IMR-90 (cell line): ENCODE data around the gene NFAT5. TPM values are rescaled to one million over a fixed set of nuclear protein-coding genes. Genes with fewer than 3 reads are reported as not detected.

ENCODE experiments used
- ATAC-seq: fragments of 200-7000 bp; cut with Tn5 transposase; 2 replicates; pipeline ENCODE4 v1.9.1; 2020; ENCODE audit warnings: low read depth, mild to moderate bottlenecking, moderate library complexity
- BruUV-seq: library from RNA; stranded (reverse); fragments of 400-500 nt; replicated peaks from 2 replicates; lab custom pipeline; 2021; lab: Mats Ljungman, UMichigan
- CTCF ChIA-PET: fragments of 300-600 bp; formaldehyde crosslinking; extraction: SDS; loops from one replicate; lab custom pipeline; 2021; ENCODE audit warnings: antibody characterized with exemption; lab: Yijun Ruan, JAX
- POLR2A ChIA-PET: fragments of 300-600 bp; sonication (Branson Sonifier 250); formaldehyde crosslinking; loops from one replicate; lab custom pipeline; 2022; ENCODE audit warnings: antibody characterized with exemption; ENCODE audit not compliant: unreplicated experiment; lab: Charles Lee
- DNase-seq: peaks from one replicate; pipeline ENCODE4 v3.0.0; 2013
- H2AFZ ChIP-seq: replicated peaks from 2 replicates; pipeline ENCODE3; 2013; ENCODE audit warnings: low read length, mild to moderate bottlenecking; ENCODE audit not compliant: poor library complexity
- H2AK5ac ChIP-seq: 2 replicates; pipeline ENCODE4 v1.6.1; 2013; ENCODE audit warnings: low read depth, low read length, inconsistent platforms
- H2AK9ac ChIP-seq: replicated peaks from 2 replicates; pipeline ENCODE3; 2013; ENCODE audit warnings: mild to moderate bottlenecking, low read depth, low read length, moderate library complexity; ENCODE audit not compliant: poor library complexity
- H2BK120ac ChIP-seq: 2 replicates; pipeline ENCODE4 v1.6.1; 2013; ENCODE audit warnings: low read depth, low read length, inconsistent platforms
- H2BK15ac ChIP-seq: 3 replicates; pipeline ENCODE4 v1.6.1; 2013; ENCODE audit warnings: low read depth, low read length, inconsistent platforms
- H2BK20ac ChIP-seq: 2 replicates; pipeline ENCODE4 v1.6.1; 2013; ENCODE audit warnings: low read depth, mild to moderate bottlenecking, inconsistent platforms, low read length, moderate library complexity
- H2BK5ac ChIP-seq: 2 replicates; pipeline ENCODE4 v1.6.1; 2013; ENCODE audit warnings: mild to moderate bottlenecking, low read depth, low read length, inconsistent platforms; ENCODE audit not compliant: poor library complexity, severe bottlenecking
- H3K14ac ChIP-seq: replicated peaks from 2 replicates; pipeline ENCODE4 v1.6.1; 2013; ENCODE audit warnings: low read depth, low read length, inconsistent platforms
- H3K18ac ChIP-seq: 2 replicates; pipeline ENCODE4 v1.6.1; 2013; ENCODE audit warnings: low read depth, low read length, control low read depth
- H3K23ac ChIP-seq: 2 replicates; pipeline ENCODE4 v1.6.1; 2013; ENCODE audit warnings: low read depth, low read length, inconsistent platforms
- H3K27ac ChIP-seq: 2 replicates; pipeline ENCODE4 v1.5.1; 2013; ENCODE audit warnings: mild to moderate bottlenecking, control low read depth, low read length; ENCODE audit not compliant: insufficient read depth
- H3K27me3 ChIP-seq: 2 replicates; pipeline ENCODE4 v1.6.1; 2013; ENCODE audit warnings: low read length; ENCODE audit not compliant: control insufficient read depth, insufficient read depth
- H3K36me3 ChIP-seq: 2 replicates; pipeline ENCODE4 v1.6.1; 2013; ENCODE audit warnings: low read length, mixed read lengths; ENCODE audit not compliant: control insufficient read depth, insufficient read depth
- H3K4ac ChIP-seq: 2 replicates; pipeline ENCODE4 v1.6.1; 2013; ENCODE audit warnings: low read depth, low read length, inconsistent platforms
- H3K4me1 ChIP-seq: 2 replicates; pipeline ENCODE4 v1.6.1; 2013; ENCODE audit warnings: low read length, mixed read lengths; ENCODE audit not compliant: control insufficient read depth, insufficient read depth
- H3K4me2 ChIP-seq: 2 replicates; pipeline ENCODE4 v1.6.1; 2013; ENCODE audit warnings: low read depth, mild to moderate bottlenecking, control low read depth, low read length, moderate library complexity
- H3K4me3 ChIP-seq: 2 replicates; pipeline ENCODE4 v1.5.1; 2013; ENCODE audit warnings: low read depth, mild to moderate bottlenecking, control low read depth, low read length, moderate library complexity; ENCODE audit not compliant: insufficient read depth
- H3K56ac ChIP-seq: 2 replicates; pipeline ENCODE4 v1.6.1; 2013; ENCODE audit warnings: low read length, inconsistent platforms; ENCODE audit not compliant: insufficient read depth; ENCODE audit errors: extremely low read depth
- H3K79me1 ChIP-seq, 2 experiments: 2 replicates each; pipeline ENCODE4 v1.6.1; 2013; ENCODE audit warnings: low read length in 2 of 2, inconsistent platforms in 1 of 2, low read depth in 1 of 2
- H3K9ac ChIP-seq: 2 replicates; pipeline ENCODE4 v1.6.1; 2013; ENCODE audit warnings: low read depth, low read length, control low read depth
- H3K9me1 ChIP-seq: 2 replicates; pipeline ENCODE4 v1.6.1; 2013; ENCODE audit warnings: low read length, inconsistent platforms; ENCODE audit not compliant: insufficient read depth
- H3K9me3 ChIP-seq: 2 replicates; pipeline ENCODE4 v1.6.1; 2013; ENCODE audit warnings: low read length; ENCODE audit not compliant: control insufficient read depth, insufficient read depth
- H4K20me1 ChIP-seq: 2 replicates; pipeline ENCODE4 v1.6.1; 2013; ENCODE audit warnings: low read length, inconsistent platforms; ENCODE audit not compliant: insufficient read depth
- H4K5ac ChIP-seq: 2 replicates; pipeline ENCODE4 v1.6.1; 2013; ENCODE audit warnings: mild to moderate bottlenecking, low read depth, low read length, control low read depth
- H4K8ac ChIP-seq, 2 experiments: 2 replicates each; pipeline ENCODE4 v1.6.1; 2013; ENCODE audit warnings: low read depth in 2 of 2, low read length in 2 of 2, control low read depth in 1 of 2, inconsistent platforms in 1 of 2
- H4K91ac ChIP-seq: 2 replicates; pipeline ENCODE4 v1.6.1; 2013; ENCODE audit warnings: low read depth, low read length, inconsistent platforms; ENCODE audit not compliant: insufficient read depth
- BHLHE40 ChIP-seq: fragments of 150-350 bp; IDR thresholded peaks from 2 replicates; pipeline ENCODE4 v1.6.1; 2016; ENCODE audit warnings: mild to moderate bottlenecking, low read depth, low read length
- CEBPB ChIP-seq: IDR thresholded peaks from 2 replicates; pipeline ENCODE4 v1.6.1; 2012; ENCODE audit warnings: low read depth, low read length, improper control_type of control experiment
- CHD1 ChIP-seq: IDR thresholded peaks from 2 replicates; pipeline ENCODE4 v1.6.1; 2012; ENCODE audit warnings: low read depth, low read length, improper control_type of control experiment
- CTCF ChIP-seq: conservative IDR thresholded peaks from 2 replicates; pipeline ENCODE4 v1.5.1; 2012; ENCODE audit warnings: mild to moderate bottlenecking, low read depth, low read length, improper control_type of control experiment
- FOS ChIP-seq: fragments of 150-350 bp; IDR thresholded peaks from 2 replicates; pipeline ENCODE4 v1.6.1; 2016; ENCODE audit warnings: low read depth, low read length
- MAFK ChIP-seq: IDR thresholded peaks from 2 replicates; pipeline ENCODE4 v1.6.1; 2012; ENCODE audit warnings: low read depth, low read length, improper control_type of control experiment
- MAZ ChIP-seq: IDR thresholded peaks from 2 replicates; pipeline ENCODE4 v1.6.1; 2012; ENCODE audit warnings: low read depth, mild to moderate bottlenecking, low read length, improper control_type of control experiment, moderate library complexity, borderline replicate concordance
- MXI1 ChIP-seq: IDR thresholded peaks from 2 replicates; pipeline ENCODE4 v1.6.1; 2012; ENCODE audit warnings: low read depth, mild to moderate bottlenecking, low read length, moderate library complexity, borderline replicate concordance
- NFE2L2 ChIP-seq: fragments of 150-350 bp; IDR thresholded peaks from 2 replicates; pipeline ENCODE4 v1.6.1; 2016; ENCODE audit warnings: low read depth, mild to moderate bottlenecking, low read length
- POLR2A ChIP-seq: IDR thresholded peaks from 2 replicates; pipeline ENCODE4 v1.6.1; 2012; ENCODE audit warnings: mild to moderate bottlenecking, low read depth, low read length
- RFX5 ChIP-seq: IDR thresholded peaks from 2 replicates; pipeline ENCODE4 v1.8.0; 2012; ENCODE audit warnings: low read depth, mild to moderate bottlenecking, low read length, moderate library complexity
- SMC3 ChIP-seq: fragments of 150-350 bp; IDR thresholded peaks from 2 replicates; pipeline ENCODE4 v1.6.1; 2016; ENCODE audit warnings: low read depth, mild to moderate bottlenecking, antibody characterized with exemption, low read length, moderate library complexity
- WGBS, 2 experiments: methylation state at CpG; one replicate each; pipeline versions ENCODE4 v1.1.5 to v1.1.7; 2013; ENCODE audit warnings: missing lambda C conversion rate in 2 of 2; ENCODE audit not compliant: insufficient read length in 1 of 2; ENCODE audit errors: extremely low coverage in 2 of 2; 5-methylcytosine and 5-hydroxymethylcytosine counted together
- dilution Hi-C: fragments of 300-500 bp; cut with HindIII; formaldehyde crosslinking; loops from one replicate; pipeline ENCODE4 v1.14.3; 2018; ENCODE audit warnings: low sequenced_read_pairs; ENCODE audit not compliant: unreplicated experiment
- in situ Hi-C: fragments of 300-500 bp; cut with MboI; formaldehyde crosslinking; loops from 3 replicates; pipeline ENCODE4 v1.14.3; 2019; ENCODE audit warnings: low sequenced_read_pairs, inconsistent platforms, mixed read lengths
- intact Hi-C: fragments of 100-400 bp; cut with micrococcal nuclease; formaldehyde crosslinking; loops from 2 replicates; pipeline ENCODE4 v1.10.0; 2022
- polyA plus RNA-seq, 3 experiments: library from polyadenylated mRNA; depleted of rRNA; stranded (reverse); fragments of >200 nt; gene quantifications; 2 replicates each; pipeline ENCODE4 v1.2.3, GENCODE V29; 2012; ENCODE audit warnings: low replicate concordance in 1 of 3
- total RNA-seq: library from RNA; depleted of rRNA; stranded (reverse); fragments of >200 nt; gene quantifications from 2 replicates; pipeline ENCODE4 v1.2.3, GENCODE V29; 2012
- TF ChIP-seq, protein P1 (sequence below): fragments of 150-350 bp; IDR thresholded peaks from 2 replicates; pipeline ENCODE4 v1.6.1; 2016; ENCODE audit warnings: low read depth, mild to moderate bottlenecking, low read length, moderate library complexity, borderline replicate concordance
- TF ChIP-seq, protein P2 (sequence below): fragments of 150-350 bp; IDR thresholded peaks from 2 replicates; pipeline ENCODE4 v1.6.1; 2017; ENCODE audit warnings: mild to moderate bottlenecking, antibody characterized with exemption, low read length, low read depth

The NFAT5 gene
- total and polyA plus RNA-seq, 2 of the 4 experiments (the other 2 are of a cell fraction): 10.9 to 20.1 TPM

DNA sequence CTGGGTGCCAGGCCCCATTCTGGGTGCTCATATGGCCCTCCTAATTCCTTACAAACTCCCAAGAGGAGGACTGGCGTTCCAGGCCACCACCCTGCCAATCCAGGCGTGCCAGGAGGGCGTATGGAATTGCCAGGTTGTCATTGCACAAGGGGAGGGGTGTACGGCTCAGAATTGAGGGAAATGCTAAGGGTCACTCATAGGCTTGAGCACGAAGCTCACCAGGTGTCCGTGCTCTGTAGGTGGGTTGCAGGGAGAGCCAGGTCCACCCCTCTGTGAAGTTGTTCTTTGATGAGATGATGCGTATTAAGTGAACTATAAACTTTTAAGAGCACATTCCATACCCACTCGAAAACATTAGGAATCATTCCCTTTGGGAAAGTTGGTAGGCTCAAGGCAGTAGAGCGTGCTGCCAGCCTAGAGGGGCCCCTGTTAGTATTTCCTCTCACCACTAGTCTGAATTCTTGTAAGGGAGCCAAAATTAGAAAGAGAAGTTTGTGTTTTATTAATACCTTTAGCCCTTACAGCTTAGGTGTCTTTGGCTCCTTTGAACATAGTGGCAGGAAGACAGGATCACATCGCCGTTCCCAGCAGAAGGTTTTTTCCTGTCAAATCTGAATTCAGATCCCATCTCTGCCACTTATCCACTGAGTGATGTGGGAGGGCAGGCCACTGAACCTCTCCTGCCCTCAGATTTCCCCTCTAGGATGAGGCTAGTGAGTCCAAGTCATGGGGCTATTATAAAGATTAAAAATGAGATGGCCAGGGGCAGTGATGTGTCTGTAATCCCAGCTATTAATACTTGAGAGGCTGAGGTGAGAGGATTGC, 38.7 kb upstream of the NFAT5 start:
- H3K9me3 ChIP-seq: no peaks in the 10 kb centered on the region
- no peaks in the 10 kb centered on the region for H4K20me1 ChIP-seq
- H2AK9ac ChIP-seq: peak overlapping the region; percentile 9
- H3K9me1 ChIP-seq: peaks cover 11% of the 10 kb centered on the region; the same call in 1 of the 2 replicates
- H4K91ac ChIP-seq: no peak overlapping the region
- H2AK5ac ChIP-seq: peak overlapping the region; percentile 82
- no peak overlapping the region for H4K5ac ChIP-seq
- H2AFZ ChIP-seq: peak overlapping the region; percentile 28
- ChIA-PET CTCF (no interaction called here), POLR2A (no interaction called here)
- H2BK5ac ChIP-seq: no peak overlapping the region
- peak overlapping the region; percentile 38 for H2BK20ac ChIP-seq
- dilution Hi-C loops: no loop called here
- H3K4ac ChIP-seq: peak overlapping the region; percentile 62
- H3K9ac ChIP-seq: no peak overlapping the region
- H3K18ac ChIP-seq: 0 out of 2 replicates have a peak overlapping the region, but pooled peaks have one; percentile 16
- no peak overlapping the region for H3K56ac ChIP-seq
- intact Hi-C loops: no loop called here
- DNase-seq (no peak), ATAC-seq (no peak)
- peaks cover 0 to 3% of the 10 kb centered on the region in 2 experiments; a peak in 2 of 4 replicates for H3K79me1 ChIP-seq
- H3K4me1 ChIP-seq: peaks cover 7% of the 10 kb centered on the region
- no peaks in the 10 kb centered on the region for H3K27me3 ChIP-seq
- no CpG with 5 or more reads among the region's 11 CpGs for WGBS, 2 experiments
- H3K14ac ChIP-seq: no peak overlapping the region; the same call in 1 of the 2 replicates
- no peak overlapping the region for H3K4me3 ChIP-seq
- H3K4me2 ChIP-seq: no peak overlapping the region
- H3K23ac ChIP-seq: no peak overlapping the region
- BruUV-seq: no TSS peak
- H4K8ac ChIP-seq: peak overlapping the region in 1 of 2 experiments; percentile 38; a peak in 1 of 4 replicates
- peak overlapping the region; percentile 39; the same call in 1 of the 3 replicates for H2BK15ac ChIP-seq
- H3K27ac ChIP-seq: no peak overlapping the region
- H3K36me3 ChIP-seq: no peaks in the 10 kb centered on the region
- peak overlapping the region; percentile 21 for H2BK120ac ChIP-seq
- in situ Hi-C loops: no loop called here
- TF ChIP-seq SMC3 (no peak), MAFK (no peak), CHD1 (no peak), RFX5 (no peak), CEBPB (no peak), BHLHE40 (no peak), MAZ (no peak), FOS (no peak), NFE2L2 (no peak), POLR2A (no peak), MXI1 (no peak), CTCF (no peak)
- TF ChIP-seq, protein P1, sequence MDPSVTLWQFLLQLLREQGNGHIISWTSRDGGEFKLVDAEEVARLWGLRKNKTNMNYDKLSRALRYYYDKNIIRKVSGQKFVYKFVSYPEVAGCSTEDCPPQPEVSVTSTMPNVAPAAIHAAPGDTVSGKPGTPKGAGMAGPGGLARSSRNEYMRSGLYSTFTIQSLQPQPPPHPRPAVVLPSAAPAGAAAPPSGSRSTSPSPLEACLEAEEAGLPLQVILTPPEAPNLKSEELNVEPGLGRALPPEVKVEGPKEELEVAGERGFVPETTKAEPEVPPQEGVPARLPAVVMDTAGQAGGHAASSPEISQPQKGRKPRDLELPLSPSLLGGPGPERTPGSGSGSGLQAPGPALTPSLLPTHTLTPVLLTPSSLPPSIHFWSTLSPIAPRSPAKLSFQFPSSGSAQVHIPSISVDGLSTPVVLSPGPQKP: no peak
- TF ChIP-seq, protein P2, sequence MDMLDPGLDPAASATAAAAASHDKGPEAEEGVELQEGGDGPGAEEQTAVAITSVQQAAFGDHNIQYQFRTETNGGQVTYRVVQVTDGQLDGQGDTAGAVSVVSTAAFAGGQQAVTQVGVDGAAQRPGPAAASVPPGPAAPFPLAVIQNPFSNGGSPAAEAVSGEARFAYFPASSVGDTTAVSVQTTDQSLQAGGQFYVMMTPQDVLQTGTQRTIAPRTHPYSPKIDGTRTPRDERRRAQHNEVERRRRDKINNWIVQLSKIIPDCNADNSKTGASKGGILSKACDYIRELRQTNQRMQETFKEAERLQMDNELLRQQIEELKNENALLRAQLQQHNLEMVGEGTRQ: no peak
